Neural cell (in vitro differentiated cells): ENCODE measurements around the gene UNC13B. TPM values are rescaled to one million over a fixed set of nuclear protein-coding genes. Genes with fewer than 3 reads are reported as not detected.
"Not testable (repeated sequence)": the region's sequence is repeated elsewhere in the genome, so short reads cannot be mapped to it uniquely, and the experiment has no call there.

Source experiments
- H2AFZ ChIP-seq: fragments of 200-600, 300-800 bp; sonication (generic), shearing (Covaris generic); 2 replicates; pipeline ENCODE4 v1.6.0; 2014; ENCODE audit warnings: low read depth, mild to moderate bottlenecking, antibody characterized with exemption, low read length, moderate library complexity
- H3F3A ChIP-seq: fragments of 200-600 bp; shearing (Covaris generic); 2 replicates; pipeline ENCODE4 v1.6.1; 2016; ENCODE audit warnings: mild to moderate bottlenecking, moderate library complexity, mixed read lengths, antibody characterized with exemption, low read length; ENCODE audit not compliant: insufficient read depth, poor library complexity, severe bottlenecking
- H3K27ac ChIP-seq: fragments of 200-600, 300-800 bp; sonication (generic), shearing (Covaris generic); 2 replicates; pipeline ENCODE4 v1.5.1; 2014; ENCODE audit warnings: mild to moderate bottlenecking, low read length, moderate library complexity
- H3K27me3 ChIP-seq: fragments of 300-800, 200-600 bp; sonication (generic), shearing (Covaris generic); 2 replicates; pipeline ENCODE4 v1.6.0; 2014; ENCODE audit warnings: mild to moderate bottlenecking, low read depth, low read length, moderate library complexity; ENCODE audit not compliant: insufficient read depth
- H3K36me3 ChIP-seq: fragments of 300-800, 200-600 bp; sonication (generic), shearing (Covaris generic); 2 replicates; pipeline ENCODE4 v1.5.1; 2014; ENCODE audit warnings: mild to moderate bottlenecking, antibody characterized with exemption, low read length, moderate library complexity; ENCODE audit not compliant: insufficient read depth
- H3K4me2 ChIP-seq: fragments of 300-800, 200-600 bp; sonication (generic), shearing (Covaris generic); 2 replicates; pipeline ENCODE4 v1.6.0; 2014; ENCODE audit warnings: mild to moderate bottlenecking, low read length
- H3K4me3 ChIP-seq: fragments of 300-800, 200-600 bp; sonication (generic), shearing (Covaris generic); 2 replicates; pipeline ENCODE4 v1.5.1; 2014; ENCODE audit warnings: mild to moderate bottlenecking, low read length, moderate library complexity
- H3K79me2 ChIP-seq: fragments of 200-600 bp; shearing (Covaris generic); replicated peaks from 2 replicates; pipeline ENCODE4 v1.6.0; 2014; ENCODE audit warnings: mild to moderate bottlenecking, low read length, moderate library complexity; ENCODE audit not compliant: insufficient read depth
- H3K9ac ChIP-seq: fragments of 300-800, 200-600 bp; sonication (generic), shearing (Covaris generic); 2 replicates; pipeline ENCODE4 v1.6.1; 2016; ENCODE audit warnings: mild to moderate bottlenecking, low read length, mixed read lengths
- H3K9me2 ChIP-seq: fragments of 200-600 bp; shearing (Covaris generic); 2 replicates; pipeline ENCODE4 v1.6.1; 2016; ENCODE audit warnings: mild to moderate bottlenecking, low read length, mixed read lengths; ENCODE audit not compliant: insufficient read depth
- H3K9me3 ChIP-seq: fragments of 200-600, 300-800 bp; sonication (generic), shearing (Covaris generic); 2 replicates; pipeline ENCODE4 v1.6.1; 2016; ENCODE audit warnings: mild to moderate bottlenecking, mixed run types, low read length, moderate library complexity, mixed read lengths
- H4K20me1 ChIP-seq: fragments of 200-600 bp; shearing (Covaris generic); 2 replicates; pipeline ENCODE4 v1.6.1; 2016; ENCODE audit warnings: mild to moderate bottlenecking, mixed run types; ENCODE audit not compliant: insufficient read depth
- EP300 ChIP-seq: fragments of 450-650 bp; conservative IDR thresholded peaks from 2 replicates; pipeline ENCODE4 v1.6.1; 2014; ENCODE audit warnings: antibody characterized with exemption, mild to moderate bottlenecking, moderate library complexity; ENCODE audit not compliant: poor library complexity, severe bottlenecking
- EZH2 ChIP-seq: fragments of 200-600, 300-800 bp; shearing (Covaris generic), sonication (generic); IDR thresholded peaks from 2 replicates; pipeline ENCODE4 v1.6.1; 2014; ENCODE audit warnings: antibody characterized with exemption, low read length, borderline replicate concordance, mild to moderate bottlenecking; ENCODE audit not compliant: insufficient read depth, poor library complexity, severe bottlenecking
- MXI1 ChIP-seq: fragments of 450-650 bp; conservative IDR thresholded peaks from 2 replicates; pipeline ENCODE4 v1.6.1; 2014; ENCODE audit warnings: antibody characterized with exemption, mild to moderate bottlenecking; ENCODE audit not compliant: poor library complexity, severe bottlenecking
- POLR2AphosphoS5 ChIP-seq: IDR thresholded peaks from 2 replicates; pipeline ENCODE4 v1.6.1; 2012
- RAD21 ChIP-seq: fragments of 450-650 bp; conservative IDR thresholded peaks from 2 replicates; pipeline ENCODE4 v1.6.1; 2014; ENCODE audit warnings: antibody characterized with exemption, mild to moderate bottlenecking, moderate library complexity
- SMC3 ChIP-seq: fragments of 450-650 bp; conservative IDR thresholded peaks from 2 replicates; pipeline ENCODE4 v1.6.1; 2014; ENCODE audit warnings: antibody characterized with exemption, mild to moderate bottlenecking, moderate library complexity; ENCODE audit not compliant: poor library complexity
- TAF1 ChIP-seq: IDR thresholded peaks from 2 replicates; pipeline ENCODE4 v1.6.1; 2012; ENCODE audit warnings: low read depth
- polyA plus RNA-seq: library from polyadenylated mRNA; depleted of rRNA; stranded (reverse); fragments of >200 nt; gene quantifications from 2 replicates; pipeline ENCODE4 v1.2.3, GENCODE V29; 2014
- TF ChIP-seq, protein P1 (sequence below): IDR thresholded peaks from 2 replicates; pipeline ENCODE4 v1.6.1; 2012; ENCODE audit warnings: borderline replicate concordance
- TF ChIP-seq, protein P2 (sequence below): fragments of 450-650 bp; IDR thresholded peaks from 2 replicates; pipeline ENCODE4 v1.5.1; 2014; ENCODE audit warnings: antibody characterized with exemption, mild to moderate bottlenecking, moderate library complexity; ENCODE audit not compliant: poor library complexity, severe bottlenecking

The UNC13B gene
- polyA plus RNA-seq, 1 donor from 2014 or later, result 37.2 TPM

DNA sequence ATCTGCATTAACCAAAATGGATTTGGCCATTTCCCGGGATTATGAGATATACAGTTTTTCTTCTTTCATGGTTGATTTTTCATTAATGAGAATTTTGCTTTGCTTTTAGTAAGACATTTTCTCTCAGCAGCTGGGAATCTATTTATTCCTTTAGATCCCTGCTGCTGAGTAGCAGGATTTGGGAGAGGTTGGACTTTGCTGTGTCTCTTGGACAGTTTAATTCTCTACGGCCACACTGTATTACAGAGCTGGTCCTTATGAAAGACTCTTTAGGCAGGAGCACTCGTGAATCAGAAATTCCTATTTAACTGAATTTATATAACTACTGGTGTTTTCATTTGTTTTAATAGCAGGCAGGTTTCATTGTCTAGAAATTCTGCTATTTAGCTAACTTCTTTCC lies 1.6 kb downstream of the UNC13B start:
- Histone ChIP-seq H3K79me2 (peaks cover 29% of the 10 kb centered on the region), H3K9ac (peak overlapping the region; percentile 75), H4K20me1 (no peaks in the 10 kb centered on the region), H2AFZ (no peak overlapping the region), H3K4me2 (peak overlapping the region; percentile 96), H3K27ac (no peak overlapping the region), H3K9me3 (no peaks in the 10 kb centered on the region), H3F3A (no peaks in the 10 kb centered on the region), H3K4me3 (peak overlapping the region; percentile 96), H3K27me3 (no peaks in the 10 kb centered on the region), H3K9me2 (no peaks in the 10 kb centered on the region), H3K36me3 (no peaks in the 10 kb centered on the region)
- TF ChIP-seq, protein P1, sequence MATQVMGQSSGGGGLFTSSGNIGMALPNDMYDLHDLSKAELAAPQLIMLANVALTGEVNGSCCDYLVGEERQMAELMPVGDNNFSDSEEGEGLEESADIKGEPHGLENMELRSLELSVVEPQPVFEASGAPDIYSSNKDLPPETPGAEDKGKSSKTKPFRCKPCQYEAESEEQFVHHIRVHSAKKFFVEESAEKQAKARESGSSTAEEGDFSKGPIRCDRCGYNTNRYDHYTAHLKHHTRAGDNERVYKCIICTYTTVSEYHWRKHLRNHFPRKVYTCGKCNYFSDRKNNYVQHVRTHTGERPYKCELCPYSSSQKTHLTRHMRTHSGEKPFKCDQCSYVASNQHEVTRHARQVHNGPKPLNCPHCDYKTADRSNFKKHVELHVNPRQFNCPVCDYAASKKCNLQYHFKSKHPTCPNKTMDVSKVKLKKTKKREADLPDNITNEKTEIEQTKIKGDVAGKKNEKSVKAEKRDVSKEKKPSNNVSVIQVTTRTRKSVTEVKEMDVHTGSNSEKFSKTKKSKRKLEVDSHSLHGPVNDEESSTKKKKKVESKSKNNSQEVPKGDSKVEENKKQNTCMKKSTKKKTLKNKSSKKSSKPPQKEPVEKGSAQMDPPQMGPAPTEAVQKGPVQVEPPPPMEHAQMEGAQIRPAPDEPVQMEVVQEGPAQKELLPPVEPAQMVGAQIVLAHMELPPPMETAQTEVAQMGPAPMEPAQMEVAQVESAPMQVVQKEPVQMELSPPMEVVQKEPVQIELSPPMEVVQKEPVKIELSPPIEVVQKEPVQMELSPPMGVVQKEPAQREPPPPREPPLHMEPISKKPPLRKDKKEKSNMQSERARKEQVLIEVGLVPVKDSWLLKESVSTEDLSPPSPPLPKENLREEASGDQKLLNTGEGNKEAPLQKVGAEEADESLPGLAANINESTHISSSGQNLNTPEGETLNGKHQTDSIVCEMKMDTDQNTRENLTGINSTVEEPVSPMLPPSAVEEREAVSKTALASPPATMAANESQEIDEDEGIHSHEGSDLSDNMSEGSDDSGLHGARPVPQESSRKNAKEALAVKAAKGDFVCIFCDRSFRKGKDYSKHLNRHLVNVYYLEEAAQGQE, result no peak
- no peak for TF ChIP-seq EZH2
- TF ChIP-seq POLR2AphosphoS5, result no peak
- TF ChIP-seq, protein P2, sequence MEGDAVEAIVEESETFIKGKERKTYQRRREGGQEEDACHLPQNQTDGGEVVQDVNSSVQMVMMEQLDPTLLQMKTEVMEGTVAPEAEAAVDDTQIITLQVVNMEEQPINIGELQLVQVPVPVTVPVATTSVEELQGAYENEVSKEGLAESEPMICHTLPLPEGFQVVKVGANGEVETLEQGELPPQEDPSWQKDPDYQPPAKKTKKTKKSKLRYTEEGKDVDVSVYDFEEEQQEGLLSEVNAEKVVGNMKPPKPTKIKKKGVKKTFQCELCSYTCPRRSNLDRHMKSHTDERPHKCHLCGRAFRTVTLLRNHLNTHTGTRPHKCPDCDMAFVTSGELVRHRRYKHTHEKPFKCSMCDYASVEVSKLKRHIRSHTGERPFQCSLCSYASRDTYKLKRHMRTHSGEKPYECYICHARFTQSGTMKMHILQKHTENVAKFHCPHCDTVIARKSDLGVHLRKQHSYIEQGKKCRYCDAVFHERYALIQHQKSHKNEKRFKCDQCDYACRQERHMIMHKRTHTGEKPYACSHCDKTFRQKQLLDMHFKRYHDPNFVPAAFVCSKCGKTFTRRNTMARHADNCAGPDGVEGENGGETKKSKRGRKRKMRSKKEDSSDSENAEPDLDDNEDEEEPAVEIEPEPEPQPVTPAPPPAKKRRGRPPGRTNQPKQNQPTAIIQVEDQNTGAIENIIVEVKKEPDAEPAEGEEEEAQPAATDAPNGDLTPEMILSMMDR, result no peak
- TF ChIP-seq MXI1, result no peak
- TF ChIP-seq TAF1, result no peak
- no peak for TF ChIP-seq SMC3
- no peak for TF ChIP-seq EP300
- no peak for TF ChIP-seq RAD21

DNA sequence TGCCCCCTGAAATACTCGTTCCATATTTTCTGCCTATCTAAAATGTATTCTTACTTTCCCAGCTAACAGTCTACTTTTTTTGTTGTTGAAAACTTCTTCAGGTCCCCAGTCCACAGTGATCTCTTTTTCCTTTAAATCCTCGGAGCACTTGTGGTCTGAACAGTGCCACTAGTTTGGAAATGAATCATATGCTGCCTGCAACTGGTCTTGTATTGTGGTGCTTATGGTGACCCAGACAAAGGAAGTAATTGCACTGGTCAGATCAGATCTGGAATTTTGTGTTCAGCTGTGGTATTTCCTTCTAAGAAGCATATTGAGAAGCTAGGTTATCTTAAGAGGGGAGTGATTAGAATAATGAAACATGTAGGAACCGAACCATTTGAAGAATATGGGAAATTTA lies 2.9 kb downstream of the UNC13B start:
- Histone ChIP-seq H3K36me3 (no peaks in the 10 kb centered on the region), H3K79me2 (peaks cover 29% of the 10 kb centered on the region), H2AFZ (no peak overlapping the region), H3K27me3 (no peaks in the 10 kb centered on the region), H3K4me3 (no peak overlapping the region), H3K9me2 (no peaks in the 10 kb centered on the region), H3K4me2 (no peak overlapping the region), H3K9ac (no peak overlapping the region), H3K27ac (no peak overlapping the region), H3K9me3 (no peaks in the 10 kb centered on the region), H4K20me1 (no peaks in the 10 kb centered on the region), H3F3A (no peaks in the 10 kb centered on the region)
- TF ChIP-seq EP300, result no peak
- TF ChIP-seq, protein P1, result no peak
- TF ChIP-seq MXI1, result no peak
- TF ChIP-seq POLR2AphosphoS5, result no peak
- TF ChIP-seq, protein P2, result no peak
- TF ChIP-seq EZH2, result no peak
- TF ChIP-seq RAD21, result no peak

DNA sequence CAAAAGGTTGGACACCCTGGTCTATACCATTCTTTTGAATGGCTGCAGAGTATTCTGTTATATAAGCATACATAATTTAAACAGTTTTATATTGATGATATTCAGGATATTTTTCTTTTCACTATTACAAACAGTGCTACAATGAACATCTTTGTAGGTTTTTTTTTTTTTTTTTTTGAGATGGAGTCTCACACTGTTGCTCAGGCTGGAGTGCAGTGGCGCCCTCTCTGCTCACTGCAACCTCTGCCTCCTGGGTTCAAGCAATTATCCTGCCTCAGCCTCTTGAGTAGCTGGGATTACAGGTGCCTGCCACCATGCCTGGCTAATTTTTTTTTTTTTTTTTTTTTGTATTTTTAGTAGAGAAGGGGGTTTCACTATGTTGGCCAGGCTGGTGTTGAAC lies 5.6 kb downstream of the UNC13B start:
- not testable (repeated sequence) for H3K4me3 ChIP-seq, H3K9me3 ChIP-seq, H3K9ac ChIP-seq, H3K9me2 ChIP-seq, H3K27ac ChIP-seq, H3K36me3 ChIP-seq, H3K27me3 ChIP-seq, H4K20me1 ChIP-seq, H3F3A ChIP-seq, H2AFZ ChIP-seq, H3K4me2 ChIP-seq
- H3K79me2 ChIP-seq, result peaks cover 29% of the 10 kb centered on the region
